Posterior vena cava (tissue), 2 donors: ENCODE data around the gene PRIMPOL. TPM values are rescaled to one million over a fixed set of nuclear protein-coding genes. Genes with fewer than 3 reads are reported as not detected.

ENCODE experiments used
- DNase-seq: peaks from one replicate; pipeline ENCODE4 v3.0.0-alpha.2; 2020; ENCODE audit warnings: low spot score
- intact Hi-C, 2 donors: fragments of 100-400 bp; cut with DNase I; formaldehyde crosslinking; loops; one replicate each; pipeline versions ENCODE4 v1.14.1 to v1.14.2; 2022 to 2023
- total RNA-seq, 2 donors: library from RNA; stranded (reverse); fragmentation: NEBNext Ultra II Directional; extraction: Animal tissue kit (Norgen Biotek cat#: 25700); gene quantifications; one replicate each; pipeline ENCODE4 v1.2.1, GENCODE V29; 2021
- donor health status: DM: yes; HTN: yes; CAD: no.
- donor health status: DM: yes; HTN: yes; CAD: no.

Gene PRIMPOL
- total RNA-seq, 2 donors from 2014 or later: 18.1 to 18.8 TPM

DNA sequence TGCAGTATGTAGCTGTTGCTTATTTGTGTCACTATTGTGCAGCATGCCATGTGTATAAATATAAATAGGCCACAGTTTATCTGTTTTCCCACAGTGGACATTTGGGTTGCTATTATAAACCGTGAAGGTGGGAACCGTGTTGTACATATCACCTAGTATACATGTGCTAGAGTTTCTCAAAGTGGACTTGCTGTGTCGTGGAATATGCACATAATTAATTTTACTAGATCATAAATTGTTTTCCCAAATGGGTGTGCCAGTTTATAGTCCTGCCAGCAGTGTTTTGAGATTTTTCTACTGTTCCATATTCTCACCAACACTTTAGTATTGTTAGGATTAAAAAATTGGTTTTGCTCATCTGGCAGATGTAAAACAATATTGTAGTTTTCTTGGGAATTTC lies 38.5 kb downstream of the PRIMPOL start:
- intact Hi-C loops: no loop called here
- no peak for DNase-seq

DNA sequence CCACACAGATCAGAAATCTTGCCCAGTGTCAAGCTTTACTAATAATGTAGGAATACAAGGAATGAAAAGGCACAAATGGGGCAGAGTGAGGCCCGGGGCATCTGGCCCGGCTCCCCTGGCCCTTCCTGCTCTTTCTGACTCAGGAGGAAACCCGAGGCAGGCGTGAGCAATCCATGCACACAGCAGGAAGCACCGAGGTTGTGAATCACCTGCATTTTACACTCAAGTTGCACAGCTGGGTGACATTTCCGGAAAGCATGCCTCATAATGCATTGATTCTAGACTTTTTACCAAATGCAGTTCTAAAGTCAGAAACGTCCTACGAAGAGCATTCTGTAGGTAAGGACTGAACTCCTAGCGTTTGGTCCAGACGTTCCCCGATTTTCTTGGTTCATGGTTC lies 38.9 kb downstream of the PRIMPOL start:
- DNase-seq: no peak
- intact Hi-C loops: no loop called here

DNA sequence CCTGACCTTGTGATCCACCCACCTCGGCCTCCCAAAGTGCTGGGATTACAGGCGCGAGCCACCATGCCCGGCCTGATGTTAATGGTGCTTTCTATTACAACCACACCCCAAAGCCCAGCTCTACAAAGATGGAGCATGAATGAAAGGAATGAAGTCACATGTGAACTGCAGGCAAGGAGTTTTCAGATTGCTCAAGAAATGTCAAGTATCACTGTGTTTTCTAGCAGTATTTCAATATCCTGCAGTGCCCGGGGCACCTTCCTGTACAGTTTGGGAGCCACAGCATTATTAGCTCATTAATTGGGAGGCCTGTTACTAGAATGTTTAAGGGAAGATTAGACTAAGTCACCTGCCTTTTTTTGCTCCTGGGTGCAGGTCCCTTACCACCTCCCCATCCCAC lies 40.1 kb downstream of the PRIMPOL start:
- no peak for DNase-seq
- intact Hi-C loops: no loop called here

DNA sequence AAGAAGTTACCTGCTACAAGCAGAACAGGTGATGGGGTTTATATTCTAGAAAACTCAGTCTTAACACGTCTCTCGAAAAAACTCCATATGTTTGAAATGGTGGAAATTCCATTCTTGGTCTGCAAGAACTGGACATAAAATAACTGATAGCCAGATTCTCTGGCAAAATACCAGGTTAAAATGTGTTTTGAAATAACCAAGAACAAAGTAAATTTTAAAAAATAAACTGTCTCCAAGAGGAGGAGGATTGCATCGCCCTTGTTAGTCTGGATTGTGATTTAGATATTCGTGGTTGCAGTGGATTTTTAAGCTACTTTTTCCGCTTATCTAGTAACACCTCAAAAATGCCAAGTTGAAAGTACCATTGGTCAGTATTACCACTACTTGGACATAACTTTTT lies 43.5 kb downstream of the PRIMPOL start:
- intact Hi-C loops: no loop called here
- DNase-seq: no peak

DNA sequence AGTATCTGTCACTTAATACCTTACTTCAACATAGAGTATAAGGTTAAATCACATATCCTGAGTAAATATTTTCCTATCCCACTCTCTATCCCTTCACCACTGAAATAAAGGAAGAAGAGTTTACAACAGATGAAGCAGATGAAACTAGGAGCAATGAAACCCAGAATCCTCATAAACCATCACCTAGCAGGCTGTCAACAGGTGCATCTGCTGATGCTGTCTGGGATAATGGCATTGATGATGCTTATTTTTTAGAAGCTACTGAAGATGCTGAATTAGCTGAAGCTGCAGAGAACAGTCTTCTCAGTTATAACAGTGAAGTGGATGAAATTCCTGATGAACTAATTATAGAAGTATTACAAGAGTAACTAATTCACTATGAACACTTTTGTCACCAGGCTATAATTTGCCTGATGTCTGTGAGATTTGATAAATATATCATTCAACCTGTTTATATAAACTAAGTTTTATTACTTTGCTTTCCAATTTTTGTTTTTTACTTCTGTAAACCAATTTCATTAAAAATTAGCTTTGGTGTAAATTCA lies 44.9 kb downstream of the PRIMPOL start:
- intact Hi-C loops: no loop called here
- DNase-seq: no peak

DNA sequence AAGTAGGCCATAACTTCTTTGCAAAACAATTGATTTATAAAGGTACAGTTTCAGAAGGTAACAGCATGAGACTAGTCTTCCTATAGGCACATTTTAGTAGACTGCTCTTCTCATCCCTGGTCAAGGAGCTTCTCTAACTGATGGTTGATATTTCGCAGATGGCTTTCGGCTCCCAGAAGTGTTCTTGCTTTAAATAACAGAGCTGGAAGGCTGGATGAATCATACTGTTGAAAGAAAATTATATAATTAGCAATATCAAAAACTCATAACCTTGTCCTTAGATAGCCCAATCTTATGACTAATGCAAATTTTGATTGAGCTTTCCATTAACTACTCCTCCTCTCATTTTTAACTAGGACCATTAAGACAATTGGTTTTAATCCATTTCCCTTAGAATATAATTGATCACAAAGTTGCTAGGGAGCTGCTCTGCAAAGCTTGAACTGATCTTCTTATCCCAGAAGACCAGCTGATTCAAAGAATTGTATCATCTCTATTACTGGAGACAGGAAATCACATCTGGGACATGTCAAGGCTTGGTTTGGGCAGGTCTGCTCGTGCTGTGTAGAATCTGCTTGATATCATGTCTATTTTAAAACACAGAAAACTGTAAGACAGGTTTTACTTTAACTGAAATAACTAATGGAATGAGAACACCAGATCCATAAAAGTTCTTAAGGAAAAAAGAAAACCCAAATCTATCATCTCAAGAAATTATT lies 45.8 kb downstream of the PRIMPOL start:
- intact Hi-C loops: no loop called here
- DNase-seq: no peak

DNA sequence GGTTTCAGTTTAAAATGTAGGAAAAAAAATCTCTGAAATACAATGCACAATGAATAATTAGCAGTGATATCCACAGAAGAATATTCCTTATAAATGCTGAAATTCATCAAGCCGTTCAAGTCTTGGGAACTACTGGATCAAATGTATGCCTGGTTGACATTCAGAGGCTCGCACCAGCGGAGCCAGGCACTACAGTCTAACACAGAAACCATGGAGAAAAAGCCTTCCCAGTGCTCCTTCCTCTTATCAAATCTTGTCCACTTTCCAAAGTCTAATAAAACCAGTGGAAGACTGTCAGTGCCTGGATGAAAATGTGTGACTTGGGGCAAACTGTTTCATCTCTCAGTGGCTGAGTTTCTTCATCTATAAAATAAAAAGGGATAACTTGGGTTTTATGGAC lies 48.4 kb downstream of the PRIMPOL start:
- DNase-seq: no peak
- intact Hi-C loops: no loop called here

DNA sequence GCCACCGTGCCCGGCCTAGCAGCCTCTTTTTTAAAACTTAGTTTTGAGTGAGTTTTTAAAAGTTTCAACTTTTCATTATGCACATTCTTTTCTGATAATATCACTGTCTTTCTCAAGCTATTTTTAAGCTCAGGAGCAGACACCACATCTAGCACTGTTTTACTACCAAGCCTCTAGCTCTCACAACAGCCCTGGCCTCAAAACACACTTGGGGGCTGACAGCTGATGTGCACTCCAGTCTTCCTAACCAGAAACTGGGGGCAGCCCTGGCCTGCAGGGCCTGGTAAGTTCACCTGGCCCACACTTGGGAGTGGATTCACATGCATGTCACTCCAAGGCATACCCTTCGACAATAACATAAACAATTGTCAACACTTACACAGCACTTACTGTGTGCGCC lies 50.4 kb downstream of the PRIMPOL start:
- no peak for DNase-seq
- intact Hi-C loops: no loop called here

DNA sequence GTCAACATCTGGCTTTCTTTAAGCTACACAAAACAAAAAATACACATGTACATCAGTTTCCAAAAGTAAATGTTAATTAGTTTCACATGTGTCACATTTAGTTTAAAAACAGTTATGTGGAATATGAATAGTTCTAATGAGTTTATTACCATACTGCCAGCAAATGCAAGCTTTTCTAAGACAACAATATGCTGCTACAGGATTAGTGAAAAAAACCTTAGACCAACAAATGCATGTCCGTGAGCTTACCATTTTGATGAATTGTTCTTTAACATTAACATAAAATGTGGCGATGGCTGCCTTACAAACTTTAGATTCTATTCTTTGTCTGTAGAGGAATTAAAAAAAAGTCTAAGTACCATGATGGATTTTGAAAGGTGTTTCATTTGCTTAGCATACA lies 52.6 kb downstream of the PRIMPOL start:
- intact Hi-C loops: no loop called here
- no peak for DNase-seq

DNA sequence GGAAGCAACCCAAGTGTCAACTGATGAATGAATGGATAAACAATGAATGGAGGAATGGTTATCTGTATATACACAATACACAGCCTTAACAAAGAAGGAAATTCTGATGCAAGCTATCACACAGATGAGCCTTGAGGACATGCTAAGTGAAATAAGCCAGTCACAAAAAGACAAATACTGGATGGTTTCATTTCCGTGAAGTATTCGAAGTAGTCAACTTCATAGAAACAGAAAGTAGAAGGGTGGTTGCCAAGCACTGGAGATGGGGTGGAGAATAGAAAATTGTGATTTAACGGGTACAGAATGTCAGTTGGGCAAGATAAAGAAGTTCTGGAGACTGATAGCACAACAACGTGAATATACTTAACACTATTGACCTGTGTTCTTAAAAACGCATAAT lies 56.2 kb downstream of the PRIMPOL start:
- intact Hi-C loops: no loop called here
- DNase-seq: no peak

DNA sequence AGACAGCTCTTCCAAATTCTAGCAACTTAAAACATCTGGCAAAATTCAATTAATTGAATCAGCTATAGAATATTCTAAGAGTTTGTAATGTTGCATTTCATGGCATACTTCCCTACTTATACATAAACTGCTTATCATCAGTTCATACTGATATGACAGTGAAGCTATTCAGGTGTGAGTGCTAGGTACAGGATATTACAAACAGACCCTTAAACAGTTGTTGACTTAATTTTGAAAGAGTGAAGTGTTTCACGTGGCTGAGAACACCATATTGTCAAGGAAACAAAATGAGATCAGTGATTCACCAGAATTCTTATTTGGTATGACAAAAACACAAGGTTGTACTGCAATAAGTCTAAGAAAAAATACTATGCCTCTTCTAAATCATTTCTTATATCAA lies 56.9 kb downstream of the PRIMPOL start:
- intact Hi-C loops: no loop called here
- DNase-seq: no peak

DNA sequence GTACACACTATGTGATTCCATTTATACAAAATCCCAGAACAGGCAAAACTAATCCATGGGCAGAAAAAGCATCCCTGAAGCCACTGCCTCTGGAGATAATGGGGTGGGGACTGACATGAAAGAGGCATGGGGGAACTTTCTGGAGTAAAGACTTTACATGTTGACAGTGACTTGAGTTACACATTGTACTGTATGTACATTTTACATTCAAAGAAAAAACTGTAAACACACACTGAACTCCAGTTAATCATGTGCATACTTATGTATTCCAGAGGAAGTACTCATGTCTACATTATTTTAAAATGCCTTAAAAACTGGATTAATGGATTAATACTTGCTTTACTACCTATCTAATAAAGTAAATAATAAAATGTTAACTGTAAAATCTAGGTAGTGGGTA lies 62.8 kb downstream of the PRIMPOL start:
- intact Hi-C loops: no loop called here
- no peak for DNase-seq

DNA sequence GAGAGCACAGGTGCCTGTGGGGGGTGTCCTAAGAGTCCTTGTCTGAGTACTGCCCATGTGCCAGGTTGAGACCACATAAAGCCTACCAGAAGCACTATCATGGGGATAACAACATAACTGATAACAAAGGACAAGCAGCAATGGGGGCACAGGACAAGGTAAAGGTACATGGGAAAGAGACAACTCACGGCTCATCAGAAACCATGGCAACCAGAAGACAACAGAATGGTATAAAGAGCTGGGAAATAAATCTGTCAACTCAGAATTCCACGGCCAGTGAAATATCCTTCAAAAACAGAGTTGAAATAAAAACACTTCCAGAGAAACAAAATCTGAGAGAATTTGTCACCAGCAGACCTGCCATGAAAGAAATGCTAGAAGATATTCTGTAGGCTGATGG lies 64.3 kb downstream of the PRIMPOL start:
- DNase-seq: no peak
- intact Hi-C loops: no loop called here

DNA sequence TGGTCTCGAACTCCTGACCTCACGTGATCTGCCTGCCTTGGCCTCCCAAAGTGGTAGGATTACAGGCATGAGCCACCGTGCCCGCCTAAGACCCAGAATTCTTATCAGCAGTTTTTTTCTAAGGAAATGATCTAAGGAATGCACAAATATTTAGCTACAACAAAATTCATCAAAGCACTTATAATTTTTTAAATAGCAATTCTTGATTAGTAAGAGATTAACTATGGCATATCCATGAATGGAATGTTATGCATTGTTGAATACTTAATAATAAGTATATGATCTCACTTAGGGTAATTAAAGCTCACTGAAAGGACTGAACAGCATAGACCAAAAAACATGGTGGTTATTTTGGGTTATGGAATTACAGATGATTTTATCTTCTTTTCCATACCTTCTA lies 66.0 kb downstream of the PRIMPOL start:
- intact Hi-C loops: no loop called here
- no peak for DNase-seq

DNA sequence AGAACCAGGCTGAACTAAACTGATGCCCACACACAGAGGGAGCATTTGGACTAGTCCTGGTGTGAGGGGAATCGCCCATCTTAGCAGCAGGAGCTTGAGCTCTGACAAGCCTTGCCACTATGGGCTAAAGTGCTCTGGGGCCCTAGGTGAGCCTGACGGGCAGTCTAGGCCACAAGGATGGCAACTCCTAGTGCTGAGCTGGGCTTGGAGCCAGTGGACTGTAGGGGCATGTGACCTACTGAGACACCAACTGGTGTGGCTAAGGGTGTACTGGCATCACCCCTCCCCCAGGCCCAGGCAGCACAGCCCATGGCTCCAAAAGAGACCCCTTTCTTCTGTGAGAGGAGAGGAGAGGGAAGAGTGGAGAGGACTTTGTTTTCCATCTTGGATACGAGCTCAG lies 69.9 kb downstream of the PRIMPOL start:
- no peak for DNase-seq
- intact Hi-C loops: no loop called here

DNA sequence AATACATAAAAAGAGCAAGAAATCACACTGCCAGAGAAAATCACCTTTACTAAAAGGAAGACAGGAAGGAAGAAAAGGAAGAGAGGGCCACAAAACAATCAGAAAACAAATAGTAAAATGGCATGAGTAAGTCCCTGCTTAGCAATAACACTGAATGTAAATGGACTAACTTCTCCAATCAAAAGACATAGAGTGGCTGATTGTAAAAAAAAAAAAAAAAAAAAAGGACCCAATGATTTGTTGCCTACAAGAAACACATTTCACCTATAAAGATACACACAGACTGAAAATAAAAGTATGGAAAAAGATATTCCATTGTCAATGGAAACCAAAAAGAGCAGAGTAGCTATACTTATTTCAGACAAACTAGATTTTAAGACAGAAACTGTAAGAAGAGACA lies 71.7 kb downstream of the PRIMPOL start:
- DNase-seq: no peak
- intact Hi-C loops: no loop called here

DNA sequence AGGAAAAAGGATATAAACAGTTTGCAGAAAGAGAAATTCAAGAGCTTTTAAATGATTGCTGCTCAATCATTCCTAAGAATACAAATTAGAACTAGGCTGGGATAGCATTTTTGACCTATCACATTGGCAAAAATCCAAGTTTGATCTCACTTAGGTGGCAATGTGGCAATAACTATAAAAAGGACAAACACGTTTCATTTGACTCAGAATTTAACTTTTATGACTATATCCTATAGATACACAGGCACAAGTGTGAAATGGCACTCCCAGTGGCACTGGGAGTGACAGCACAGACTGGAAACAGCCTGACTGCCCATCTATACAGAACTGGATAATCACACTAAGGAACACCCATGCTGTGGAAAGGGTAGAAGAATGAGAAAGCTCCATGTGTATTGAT lies 73.3 kb downstream of the PRIMPOL start:
- no peak for DNase-seq
- intact Hi-C loops: no loop called here

DNA sequence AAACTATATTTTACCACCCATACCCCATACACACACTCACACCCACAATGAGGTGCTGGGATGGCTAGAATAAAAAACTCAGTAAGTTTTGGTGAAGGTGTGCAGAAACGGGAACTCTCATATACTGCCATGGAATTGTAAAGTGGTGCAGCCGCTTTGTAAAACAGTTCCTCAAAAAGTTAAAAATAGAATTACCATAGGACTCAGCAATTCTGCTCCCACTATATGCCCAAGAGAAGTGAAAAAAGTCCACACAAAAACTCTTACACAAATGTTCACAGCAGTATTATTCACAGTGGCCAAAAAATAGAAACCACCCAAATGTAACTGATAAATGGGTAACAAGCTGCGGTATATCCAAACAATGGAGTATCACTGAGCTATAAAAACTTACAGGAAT lies 77.9 kb downstream of the PRIMPOL start:
- intact Hi-C loops: no loop called here

DNA sequence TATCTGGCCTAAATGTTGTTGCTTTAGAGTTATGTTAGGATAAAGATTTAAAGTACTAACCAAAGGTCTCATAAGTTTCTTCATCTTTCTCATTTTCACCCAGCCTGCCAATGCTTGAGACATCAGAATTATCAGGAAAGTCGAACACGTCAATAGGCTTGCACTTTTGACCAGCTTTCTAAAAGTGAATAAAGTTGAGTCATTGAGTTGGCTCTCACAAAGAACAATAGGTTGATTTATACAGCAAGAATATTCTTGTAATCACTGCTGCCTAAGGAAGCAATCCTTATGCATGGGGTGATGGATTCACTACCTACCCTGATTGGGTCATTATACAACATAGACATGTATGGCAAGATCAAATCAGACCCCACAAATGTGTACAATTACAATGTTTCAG lies 79.3 kb downstream of the PRIMPOL start:
- no peak for DNase-seq
- intact Hi-C loops: no loop called here

More for the DNA sequence above, 77.9 kb downstream of the PRIMPOL start:
- no peak for DNase-seq

DNA sequence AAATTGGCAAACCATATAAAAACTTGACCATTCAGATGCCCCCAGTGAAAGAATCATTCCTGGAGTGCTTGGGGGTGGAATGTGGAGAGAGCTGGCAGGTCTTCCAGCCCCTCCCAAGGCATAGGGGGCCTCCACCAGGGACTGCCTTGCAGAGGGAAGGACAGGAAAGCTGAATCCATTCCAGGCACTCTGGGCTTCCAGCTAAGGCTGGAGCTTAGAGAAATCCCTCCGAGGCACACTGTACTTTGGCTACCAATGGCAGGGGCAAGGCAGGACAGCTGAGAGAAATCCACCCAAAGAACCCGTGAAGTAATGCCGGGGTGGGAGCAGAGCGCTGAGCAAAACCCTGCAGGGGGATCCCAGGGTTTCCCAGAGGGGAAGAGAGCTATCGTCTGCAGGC lies 80.4 kb downstream of the PRIMPOL start:
- intact Hi-C loops: no loop called here

DNA sequence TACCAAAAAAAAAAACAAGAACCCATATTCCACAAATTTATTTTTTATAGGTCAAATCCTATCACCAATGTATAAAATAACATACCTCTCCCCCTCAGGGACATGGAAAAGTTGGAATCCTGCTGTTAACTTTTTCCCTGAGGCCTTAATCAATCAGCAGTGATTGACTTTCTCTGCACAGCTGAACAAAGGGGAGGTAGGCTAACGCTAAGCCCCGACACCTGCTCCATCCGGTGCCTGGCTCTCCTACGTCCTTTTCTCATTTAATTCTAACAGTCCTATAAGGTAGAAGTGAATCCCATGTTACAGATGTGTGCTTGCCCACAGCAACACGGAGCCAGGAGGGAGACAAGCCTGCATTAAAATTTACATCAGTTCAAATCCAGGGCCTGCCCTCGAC lies 81.5 kb downstream of the PRIMPOL start:
- DNase-seq: no peak
- intact Hi-C loops: no loop called here

More for the DNA sequence above, 80.4 kb downstream of the PRIMPOL start:
- DNase-seq: no peak

DNA sequence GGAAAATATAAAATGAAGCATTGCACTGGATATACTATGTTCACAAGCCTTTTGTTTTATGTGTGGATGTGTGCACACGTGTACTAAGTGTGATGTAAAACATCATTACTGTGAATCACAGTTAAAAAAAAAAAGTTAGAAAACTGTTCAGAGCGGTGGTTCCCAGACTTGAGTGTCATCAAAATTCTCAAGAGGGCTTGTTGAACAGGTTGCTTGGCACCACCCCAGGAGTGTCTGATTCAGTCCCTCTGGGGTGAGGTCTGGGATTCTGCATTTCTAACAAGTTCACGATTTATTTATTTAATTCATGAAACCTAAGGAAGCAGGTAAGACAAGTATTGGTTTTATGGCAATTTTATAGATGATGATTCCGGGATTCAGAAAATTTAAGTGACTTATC lies 82.6 kb downstream of the PRIMPOL start:
- DNase-seq: no peak
- intact Hi-C loops: no loop called here
